HFFc6 (cell line): ENCODE data around the gene HIP1. TPM values are rescaled to one million over a fixed set of nuclear protein-coding genes. Genes with fewer than 3 reads are reported as not detected.

Source experiments
- DNase-seq: peaks from one replicate; pipeline ENCODE4 v3.0.0-alpha.2; 2018
- H3K27ac Mint-ChIP-seq: 2 replicates; pipeline ENCODE4 v1.8.0; 2020; ENCODE audit warnings: mild to moderate bottlenecking, mixed read lengths
- H3K27me3 Mint-ChIP-seq: 2 replicates; pipeline ENCODE4 v1.8.0; 2021; ENCODE audit warnings: mild to moderate bottlenecking, moderate library complexity, mixed read lengths; ENCODE audit not compliant: insufficient read depth
- H3K36me3 Mint-ChIP-seq: 2 replicates; pipeline ENCODE4 v1.8.0; 2021; ENCODE audit warnings: low read depth, mixed read lengths
- H3K4me1 Mint-ChIP-seq: 2 replicates; pipeline ENCODE4 v1.8.0; 2020; ENCODE audit warnings: low read depth, mixed read lengths
- H3K4me3 Mint-ChIP-seq: 2 replicates; pipeline ENCODE4 v1.8.0; 2020; ENCODE audit warnings: mild to moderate bottlenecking, moderate library complexity, mixed read lengths
- H3K9me3 Mint-ChIP-seq: 2 replicates; pipeline ENCODE4 v1.8.0; 2020; ENCODE audit warnings: mild to moderate bottlenecking, mixed read lengths
- CTCF ChIP-seq: fragments of 200-600 bp; sonication (generic); IDR thresholded peaks from 2 replicates; pipeline ENCODE4 v1.5.0; 2021; ENCODE audit warnings: antibody characterized with exemption, mild to moderate bottlenecking
- total RNA-seq, 6 experiments: library from RNA; stranded (reverse); fragmentation: NEBNext Ultra II Directional; extraction: Animal tissue kit (Norgen Biotek cat#: 25700); gene quantifications; 2 replicates in 1 of 6; 3 replicates in 5 of 6; pipeline ENCODE4 v1.2.3, GENCODE V29; 2021

HIP1 gene
- total RNA-seq, 6 experiments from 2014 or later: 15.1 to 32.2 (median 28.7) TPM

GRCh38 chr7:75623390-75624133 lies 115.2 kb downstream of the HIP1 start:
- Mint-ChIP-seq H3K36me3 (peaks cover 26% of the 10 kb centered on the region), H3K4me3 (no peak overlapping the region), H3K9me3 (peaks cover 19% of the 10 kb centered on the region), H3K4me1 (peaks cover 18% of the 10 kb centered on the region; the same call in 1 of the 2 replicates), H3K27me3 (peaks cover 5% of the 10 kb centered on the region), H3K27ac (0 out of 2 replicates have a peak overlapping the region, but pooled peaks have one; percentile 30)
- no peak for TF ChIP-seq CTCF
- no peak for DNase-seq

- DNase-seq: no peak
- peaks cover 5% of the 10 kb centered on the region for H3K36me3 Mint-ChIP-seq
- H3K4me3 Mint-ChIP-seq: no peak overlapping the region
- TF ChIP-seq CTCF: no peak
- peaks cover 18% of the 10 kb centered on the region; the same call in 1 of the 2 replicates for H3K4me1 Mint-ChIP-seq
- no peak overlapping the region for H3K27ac Mint-ChIP-seq
- H3K27me3 Mint-ChIP-seq: peaks cover 6% of the 10 kb centered on the region
- H3K9me3 Mint-ChIP-seq: no peaks in the 10 kb centered on the region
Observed at GRCh38 chr7:75621124-75621523, 117.6 kb downstream of the HIP1 start.

GRCh38 chr7:75619636-75620035 lies 119.1 kb downstream of the HIP1 start:
- DNase-seq: no peak
- Mint-ChIP-seq H3K4me1 (peaks cover 16% of the 10 kb centered on the region; the same call in 1 of the 2 replicates), H3K27me3 (peaks cover 6% of the 10 kb centered on the region), H3K4me3 (no peak overlapping the region), H3K9me3 (no peaks in the 10 kb centered on the region), H3K27ac (no peak overlapping the region), H3K36me3 (no peaks in the 10 kb centered on the region)
- TF ChIP-seq CTCF: no peak

GRCh38 chr7:75617634-75618234 lies 121.0 kb downstream of the HIP1 start:
- Mint-ChIP-seq H3K27me3 (peaks cover 4% of the 10 kb centered on the region), H3K36me3 (no peaks in the 10 kb centered on the region), H3K27ac (no peak overlapping the region), H3K4me1 (no peaks in the 10 kb centered on the region), H3K4me3 (no peak overlapping the region), H3K9me3 (no peaks in the 10 kb centered on the region)
- DNase-seq: no peak
- no peak for TF ChIP-seq CTCF

- no peak for DNase-seq
- Mint-ChIP-seq H3K27ac (no peak overlapping the region), H3K4me3 (no peak overlapping the region), H3K27me3 (peaks cover 1% of the 10 kb centered on the region; the same call in 1 of the 2 replicates), H3K4me1 (no peaks in the 10 kb centered on the region), H3K9me3 (no peaks in the 10 kb centered on the region), H3K36me3 (no peaks in the 10 kb centered on the region)
- no peak for TF ChIP-seq CTCF
Observed at GRCh38 chr7:75616421-75617167, 122.1 kb downstream of the HIP1 start.
